ENCODE measurements around the gene FBXL17. TPM values are rescaled to one million over a fixed set of nuclear protein-coding genes. Genes with fewer than 3 reads are reported as not detected.

The FBXL17 gene
- total and polyA plus RNA-seq, 2 of the 13 experiments (the other 11 are each of a cell fraction or from before 2014, with no cell fraction given), result 3.0 to 7.9 TPM

GRCh38 chr5:108381350-108381953 lies 446 bp downstream of the FBXL17 start (continued):
- TF ChIP-seq SKI (IDR thresholded peaks at IDR 0.05; ENCODE audit: partially characterized antibody), result peak; percentile 20
- no peak for TF ChIP-seq REPIN1 (CRISPR knock-in tag; IDR thresholded peaks at IDR 0.05; ENCODE audit: borderline replicate concordance, low read depth)
- no peak for TF ChIP-seq HNF1A (IDR thresholded peaks at IDR 0.05; ENCODE audit: low read depth)
- 0 out of 2 replicates have a peak, but pooled peaks have one; percentile 9 for TF ChIP-seq HNF1A (CRISPR knock-in tag; IDR thresholded peaks at IDR 0.05; ENCODE audit: borderline replicate concordance)
- TF ChIP-seq KDM2A (CRISPR knock-in tag; IDR thresholded peaks at IDR 0.05; ENCODE audit: borderline replicate concordance, low read depth), result 0 out of 2 replicates have a peak, but pooled peaks have one; percentile 1

GRCh38 chr5:108380531-108381349 lies 1.2 kb downstream of the FBXL17 start:
- peaks cover 5% of the 10 kb centered on the region for H3K9me3 ChIP-seq (ENCODE audit: low read length)
- H3K4me2 ChIP-seq (ENCODE audit: low read depth, low read length), result peak overlapping the region; percentile 84
- intact Hi-C loops (cut with micrococcal nuclease; ENCODE audit: unreplicated experiment) (loop anchor here (5.0 kb wide), 1 partner anchor 1032 kb away; no protein-coding TSS in a partner anchor), in situ Hi-C loops (cut with HindIII; ENCODE audit: extremely low pct_ligation_motif_present, low pct_unique_long_range_greater_than_20kb) (no loop called here)
- 3% methylated on average over 6 of the region's 85 CpGs for WGBS (ENCODE audit: low lambda C conversion rate)
- no peaks in the 10 kb centered on the region for H3K36me3 ChIP-seq (replicated peaks in 1 of 2; ENCODE audit: control insufficient read depth in 1 of 2, insufficient read depth in 2 of 2, low read length in 2 of 2)
- H3K4me1 ChIP-seq (ENCODE audit: insufficient read depth, low read length), result peaks cover 35% of the 10 kb centered on the region
- H2AFZ ChIP-seq (ENCODE audit: low read length), result no peak overlapping the region
- POLR2A ChIA-PET, result interaction anchor here (0.7 to 0.9 kb wide), 2 partner anchors 18 to 1029 kb away, joined by 3 to 5 read pairs; partner anchors contain the start of gene PJA2
- CTCF ChIA-PET (ENCODE audit: low intra/inter-chr PET ratio, low total read pairs), result no interaction called here
- H3K79me2 ChIP-seq (ENCODE audit: insufficient read depth, low read length), result peaks cover 22% of the 10 kb centered on the region
- peak overlapping the region; percentile 97 for H3K27ac ChIP-seq (ENCODE audit: extremely low read length, insufficient read depth, low read length)
- H3K27me3 ChIP-seq (ENCODE audit: control insufficient read depth in 1 of 2, insufficient read depth in 2 of 2, low read length in 2 of 2), result no peaks in the 10 kb centered on the region
- no peaks in the 10 kb centered on the region for H4K20me1 ChIP-seq (ENCODE audit: insufficient read depth, low read length)
- H3K4me3 ChIP-seq (replicated peaks in 1 of 3; ENCODE audit: insufficient read depth in 1 of 3, low read depth in 2 of 3, low read length in 3 of 3), result peak overlapping the region; percentile 84 to 96 (median 88)
- DNase-seq (ENCODE audit: low spot score) (peak; percentile 18), FAIRE-seq (no peak), ATAC-seq (peak; percentile 6; the same call in 2 of the 3 replicates)
- no TSS peak for BruUV-seq (replicated peaks)
- peak overlapping the region; percentile 97 for H3K9ac ChIP-seq (ENCODE audit: insufficient read depth, low read depth, low read length)
- TF ChIP-seq ZNF253 (CRISPR knock-in tag; IDR thresholded peaks at IDR 0.05; ENCODE audit: borderline replicate concordance) (no peak), TBX3 (IDR thresholded peaks at IDR 0.05; ENCODE audit: borderline replicate concordance) (no peak), ZNF501 (CRISPR knock-in tag; IDR thresholded peaks at IDR 0.05) (no peak), ZBTB7B (CRISPR knock-in tag; IDR thresholded peaks at IDR 0.05) (peak; percentile 67; the same call in 1 of the 2 replicates), ZNF891 (CRISPR knock-in tag; IDR thresholded peaks at IDR 0.05) (peak; percentile 27; the same call in 1 of the 2 replicates), SALL2 (CRISPR knock-in tag; IDR thresholded peaks at IDR 0.05) (no peak; the same call in 1 of the 2 replicates), ZNF879 (CRISPR knock-in tag; IDR thresholded peaks at IDR 0.05) (no peak), PCBP2 (optimal IDR thresholded peaks at IDR 0.05; ENCODE audit: low read depth, low read length, poor library complexity, severe bottlenecking) (no peak), SIN3B (IDR thresholded peaks at IDR 0.05; ENCODE audit: low read length) (no peak)
